Left renal pelvis (tissue), 4 donors: ENCODE data around the gene IRF1. TPM values are rescaled to one million over a fixed set of nuclear protein-coding genes. Genes with fewer than 3 reads are reported as not detected.
"Not testable (repeated sequence)": the region's sequence is repeated elsewhere in the genome, so short reads cannot be mapped to it uniquely, and the experiment has no call there.

Source experiments
- DNase-seq, 4 donors: peaks; one replicate each; pipeline ENCODE4 v3.0.0-alpha.2; 2013; ENCODE audit warnings: low read depth in 4 of 4, low spot score in 3 of 4
- polyA plus RNA-seq, 4 donors: library from polyadenylated mRNA; unstranded; fragments of 120-200 nt; gene quantifications; one replicate each; pipeline ENCODE4 v1.2.1, GENCODE V29; 2013; ENCODE audit not compliant: insufficient read length in 4 of 4

The IRF1 gene
- polyA plus RNA-seq, 4 donors = 14.7 to 23.8 (median 18.1) TPM

- no peak for DNase-seq
Observed at GRCh38 chr5:132487841-132488555, 2.6 kb downstream of the IRF1 start.

GRCh38 chr5:132487095-132487428 is 3.5 kb downstream of the IRF1 start:
- no peak for DNase-seq

- no peak for DNase-seq
Observed at GRCh38 chr5:132486318-132487094, 4.1 kb downstream of the IRF1 start.

- no peak for DNase-seq
Observed at GRCh38 chr5:132485641-132486317, 4.8 kb downstream of the IRF1 start.

GRCh38 chr5:132484876-132485640 is 5.5 kb downstream of the IRF1 start:
- not testable (repeated sequence) for DNase-seq

- no peak for DNase-seq
Observed at GRCh38 chr5:132484391-132484725, 6.2 kb downstream of the IRF1 start.

GRCh38 chr5:132483661-132484390 is 6.7 kb downstream of the IRF1 start:
- no peak for DNase-seq

GRCh38 chr5:132483101-132483500 is 7.5 kb downstream of the IRF1 start:
- DNase-seq = no peak

GRCh38 chr5:132481596-132482211 is 8.9 kb downstream of the IRF1 start:
- DNase-seq = no peak

GRCh38 chr5:132480893-132481595 is 9.5 kb downstream of the IRF1 start:
- no peak for DNase-seq

GRCh38 chr5:132480546-132480892 is 10.1 kb downstream of the IRF1 start:
- no peak for DNase-seq

- DNase-seq = no peak
Observed at GRCh38 chr5:132480042-132480441, 10.5 kb downstream of the IRF1 start.

GRCh38 chr5:132479111-132479951 is 11.2 kb downstream of the IRF1 start:
- DNase-seq = no peak

- DNase-seq = no peak
Observed at GRCh38 chr5:132478366-132478871, 12.2 kb downstream of the IRF1 start.

GRCh38 chr5:132477784-132478365 is 12.7 kb downstream of the IRF1 start:
- DNase-seq = no peak

GRCh38 chr5:132476876-132477781 is 13.4 kb downstream of the IRF1 start:
- DNase-seq = no peak
